ENCODE results near the gene PLCH1. TPM values are rescaled to one million over a fixed set of nuclear protein-coding genes. Genes with fewer than 3 reads are reported as not detected.

Gene PLCH1
- total RNA-seq, 1 donor from 2014 or later: 1.3 TPM

DNA sequence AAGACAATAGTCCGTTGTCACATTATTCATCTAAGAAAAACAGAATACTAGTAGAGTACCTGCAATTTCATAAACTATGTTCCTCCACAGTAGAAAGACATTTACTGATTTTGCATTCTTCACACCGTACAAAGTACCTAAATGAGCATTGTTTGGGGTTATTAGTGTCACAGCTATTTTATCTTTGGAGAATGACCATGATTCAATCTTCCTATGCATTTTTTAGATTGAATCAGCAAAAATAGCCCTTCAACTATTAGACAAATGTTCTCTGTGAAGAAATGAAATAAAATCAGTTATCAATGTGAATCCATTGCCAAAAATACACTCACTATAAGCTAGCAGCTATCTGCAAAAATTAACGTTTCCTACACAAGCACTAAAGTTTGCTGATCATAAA, 176.6 kb downstream of the PLCH1 start:
- Mint-ChIP-seq H3K4me3 (no peak overlapping the region), H3K9me3 (peaks cover under 1% of the 10 kb centered on the region), H3K27ac (no peak overlapping the region), H3K4me1 (peaks cover 6% of the 10 kb centered on the region), H3K36me3 (no peaks in the 10 kb centered on the region), H3K27me3 (ENCODE audit: low read depth) (no peaks in the 10 kb centered on the region)
- TF ChIP-seq, protein P1, sequence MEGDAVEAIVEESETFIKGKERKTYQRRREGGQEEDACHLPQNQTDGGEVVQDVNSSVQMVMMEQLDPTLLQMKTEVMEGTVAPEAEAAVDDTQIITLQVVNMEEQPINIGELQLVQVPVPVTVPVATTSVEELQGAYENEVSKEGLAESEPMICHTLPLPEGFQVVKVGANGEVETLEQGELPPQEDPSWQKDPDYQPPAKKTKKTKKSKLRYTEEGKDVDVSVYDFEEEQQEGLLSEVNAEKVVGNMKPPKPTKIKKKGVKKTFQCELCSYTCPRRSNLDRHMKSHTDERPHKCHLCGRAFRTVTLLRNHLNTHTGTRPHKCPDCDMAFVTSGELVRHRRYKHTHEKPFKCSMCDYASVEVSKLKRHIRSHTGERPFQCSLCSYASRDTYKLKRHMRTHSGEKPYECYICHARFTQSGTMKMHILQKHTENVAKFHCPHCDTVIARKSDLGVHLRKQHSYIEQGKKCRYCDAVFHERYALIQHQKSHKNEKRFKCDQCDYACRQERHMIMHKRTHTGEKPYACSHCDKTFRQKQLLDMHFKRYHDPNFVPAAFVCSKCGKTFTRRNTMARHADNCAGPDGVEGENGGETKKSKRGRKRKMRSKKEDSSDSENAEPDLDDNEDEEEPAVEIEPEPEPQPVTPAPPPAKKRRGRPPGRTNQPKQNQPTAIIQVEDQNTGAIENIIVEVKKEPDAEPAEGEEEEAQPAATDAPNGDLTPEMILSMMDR (IDR thresholded peaks at IDR 0.05; ENCODE audit: unreplicated experiment): no peak
- DNase-seq (ENCODE audit: low spot score in 2 of 2, unreplicated experiment in 2 of 2): no peak

DNA sequence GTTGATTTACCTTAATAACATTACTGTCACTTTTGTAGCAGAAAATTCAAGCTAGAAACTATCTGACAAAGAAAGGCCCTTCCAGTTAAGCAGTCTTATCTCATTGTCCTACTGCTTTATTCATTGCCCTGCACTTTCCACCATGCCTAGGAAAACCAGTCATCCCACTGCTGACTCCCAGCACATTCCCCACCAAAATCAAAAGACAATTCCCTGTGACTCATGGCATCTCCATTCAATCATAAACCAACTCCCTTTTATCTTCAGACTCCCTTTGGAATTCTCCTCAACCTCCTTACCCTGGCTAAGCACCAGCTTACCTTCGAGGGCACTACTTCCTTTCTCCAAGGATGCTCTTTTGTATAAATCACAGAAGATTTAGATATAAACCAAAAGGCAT, 184.3 kb downstream of the PLCH1 start:
- H3K9me3 Mint-ChIP-seq: no peaks in the 10 kb centered on the region
- no peak for DNase-seq (ENCODE audit: low spot score in 2 of 2, unreplicated experiment in 2 of 2)

DNA sequence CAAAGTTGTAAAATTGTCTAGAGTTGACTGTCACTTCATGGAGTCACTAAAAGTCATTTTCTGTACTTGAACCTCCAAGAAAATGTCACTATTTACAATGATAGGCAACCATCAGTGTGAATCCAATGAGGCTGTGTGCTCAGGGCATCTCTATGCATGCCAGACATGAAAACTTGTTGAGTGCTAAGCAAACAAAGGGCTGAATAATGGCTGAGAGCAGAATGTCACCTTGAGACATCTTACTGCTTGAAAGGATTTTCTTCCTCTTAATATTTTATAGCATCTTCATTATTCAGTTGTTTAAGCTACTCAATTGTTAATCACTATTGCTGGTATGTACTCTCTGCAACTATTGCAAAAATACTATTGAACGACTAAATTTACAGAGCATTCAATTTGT, 184.7 kb downstream of the PLCH1 start:
- Mint-ChIP-seq H3K4me1 (peaks cover 2% of the 10 kb centered on the region), H3K36me3 (no peaks in the 10 kb centered on the region), H3K4me3 (no peak overlapping the region), H3K27me3 (ENCODE audit: low read depth) (no peaks in the 10 kb centered on the region), H3K9me3 (no peaks in the 10 kb centered on the region), H3K27ac (no peak overlapping the region)
- DNase-seq (ENCODE audit: low spot score in 2 of 2, unreplicated experiment in 2 of 2): no peak
- TF ChIP-seq, protein P1 (IDR thresholded peaks at IDR 0.05; ENCODE audit: unreplicated experiment): no peak

More for the DNA sequence above, 184.3 kb downstream of the PLCH1 start:
- Mint-ChIP-seq H3K4me1 (no peaks in the 10 kb centered on the region), H3K27ac (no peak overlapping the region), H3K4me3 (no peak overlapping the region), H3K36me3 (no peaks in the 10 kb centered on the region), H3K27me3 (ENCODE audit: low read depth) (no peaks in the 10 kb centered on the region)
- TF ChIP-seq, protein P1 (IDR thresholded peaks at IDR 0.05; ENCODE audit: unreplicated experiment): no peak

- no peaks in the 10 kb centered on the region for H3K36me3 Mint-ChIP-seq
These were observed 188.3 kb downstream of the PLCH1 start for GRCh38 chr3:155556531-155556930.

GRCh38 chr3:155555479-155556060, 189.3 kb downstream of the PLCH1 start:
- H3K27me3 Mint-ChIP-seq (ENCODE audit: low read depth): no peaks in the 10 kb centered on the region

More at GRCh38 chr3:155556531-155556930, 188.3 kb downstream of the PLCH1 start:
- no peak overlapping the region for H3K4me3 Mint-ChIP-seq
- no peak for DNase-seq (ENCODE audit: low spot score in 2 of 2, unreplicated experiment in 2 of 2)
- no peaks in the 10 kb centered on the region for H3K9me3 Mint-ChIP-seq
- TF ChIP-seq, protein P1 (IDR thresholded peaks at IDR 0.05; ENCODE audit: unreplicated experiment): no peak
- H3K27me3 Mint-ChIP-seq (ENCODE audit: low read depth): no peaks in the 10 kb centered on the region
- H3K4me1 Mint-ChIP-seq: peaks cover 6% of the 10 kb centered on the region
- no peak overlapping the region for H3K27ac Mint-ChIP-seq

More at GRCh38 chr3:155555479-155556060, 189.3 kb downstream of the PLCH1 start:
- H3K9me3 Mint-ChIP-seq: no peaks in the 10 kb centered on the region
- TF ChIP-seq, protein P1 (IDR thresholded peaks at IDR 0.05; ENCODE audit: unreplicated experiment): no peak
- H3K4me3 Mint-ChIP-seq: no peak overlapping the region
- no peaks in the 10 kb centered on the region for H3K36me3 Mint-ChIP-seq
- DNase-seq (ENCODE audit: low spot score in 2 of 2, unreplicated experiment in 2 of 2): no peak
- peaks cover 6% of the 10 kb centered on the region for H3K4me1 Mint-ChIP-seq
- H3K27ac Mint-ChIP-seq: no peak overlapping the region

Measured in mesothelial cell of epicardium (in vitro differentiated cells).